ENCODE data around the gene ADAMTS2. TPM values are rescaled to one million over a fixed set of nuclear protein-coding genes. Genes with fewer than 3 reads are reported as not detected.

ADAMTS2 gene
- total and polyA plus RNA-seq, 2 donors (not counting 1 experiment from before 2014, with no cell fraction given), result 16.2 to 70.2 TPM

DNA sequence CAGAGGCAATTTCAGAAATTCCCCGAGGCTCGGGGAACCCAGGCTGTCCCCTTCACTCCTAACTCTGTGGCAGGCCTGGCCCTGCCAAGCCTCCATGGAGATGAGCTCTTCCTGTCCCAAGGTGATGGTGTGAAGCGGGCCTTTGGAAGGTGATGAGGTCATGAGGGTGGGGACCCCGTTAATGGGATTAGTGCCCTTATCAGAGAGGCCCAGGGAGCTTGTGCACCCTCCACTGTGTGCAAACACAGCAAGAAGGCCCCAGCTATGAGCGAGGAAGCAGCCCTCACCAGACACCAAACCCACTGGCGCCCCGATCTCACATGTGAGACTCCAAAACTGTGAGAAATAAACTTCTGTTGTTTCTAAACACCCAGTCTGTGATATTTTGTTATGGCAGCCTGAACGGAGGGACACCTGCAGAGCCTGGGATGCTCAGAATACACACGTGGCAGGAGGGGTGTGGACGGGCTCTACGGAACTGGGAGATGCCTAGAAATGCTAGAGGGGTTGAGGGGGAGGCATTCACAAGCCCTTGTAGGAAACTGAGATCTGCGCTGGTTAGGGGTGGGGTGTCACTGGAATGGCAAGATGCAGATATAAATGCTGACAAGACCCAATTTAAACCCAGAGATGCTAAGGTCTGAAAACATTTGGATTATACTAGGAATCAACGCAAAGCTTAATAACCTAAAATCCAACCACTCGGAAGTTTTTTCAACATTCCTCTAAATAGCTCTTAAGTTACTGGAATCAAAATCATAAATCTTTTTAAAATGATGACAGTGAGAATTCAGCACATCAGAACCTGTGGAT, 46.9 kb downstream of the ADAMTS2 start:
- peaks cover 11% of the 10 kb centered on the region for H3K4me1 ChIP-seq (ENCODE audit: control insufficient read depth, extremely low read depth, insufficient read depth, low read length)
- no peaks in the 10 kb centered on the region for H3K27me3 ChIP-seq (ENCODE audit: control insufficient read depth, insufficient read depth, low read length)
- no peak for TF ChIP-seq EZH2 (IDR thresholded peaks at IDR 0.05; ENCODE audit: low read length, missing control alignments)
- TF ChIP-seq, protein P1, sequence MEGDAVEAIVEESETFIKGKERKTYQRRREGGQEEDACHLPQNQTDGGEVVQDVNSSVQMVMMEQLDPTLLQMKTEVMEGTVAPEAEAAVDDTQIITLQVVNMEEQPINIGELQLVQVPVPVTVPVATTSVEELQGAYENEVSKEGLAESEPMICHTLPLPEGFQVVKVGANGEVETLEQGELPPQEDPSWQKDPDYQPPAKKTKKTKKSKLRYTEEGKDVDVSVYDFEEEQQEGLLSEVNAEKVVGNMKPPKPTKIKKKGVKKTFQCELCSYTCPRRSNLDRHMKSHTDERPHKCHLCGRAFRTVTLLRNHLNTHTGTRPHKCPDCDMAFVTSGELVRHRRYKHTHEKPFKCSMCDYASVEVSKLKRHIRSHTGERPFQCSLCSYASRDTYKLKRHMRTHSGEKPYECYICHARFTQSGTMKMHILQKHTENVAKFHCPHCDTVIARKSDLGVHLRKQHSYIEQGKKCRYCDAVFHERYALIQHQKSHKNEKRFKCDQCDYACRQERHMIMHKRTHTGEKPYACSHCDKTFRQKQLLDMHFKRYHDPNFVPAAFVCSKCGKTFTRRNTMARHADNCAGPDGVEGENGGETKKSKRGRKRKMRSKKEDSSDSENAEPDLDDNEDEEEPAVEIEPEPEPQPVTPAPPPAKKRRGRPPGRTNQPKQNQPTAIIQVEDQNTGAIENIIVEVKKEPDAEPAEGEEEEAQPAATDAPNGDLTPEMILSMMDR (conservative IDR thresholded peaks at IDR 0.05 in 1 of 2, IDR thresholded peaks at IDR 0.05 in 1 of 2; ENCODE audit: low read depth in 1 of 2, low read length in 2 of 2), result no peak
- H2AFZ ChIP-seq (ENCODE audit: low read length), result no peak overlapping the region
- H3K27ac ChIP-seq (ENCODE audit: insufficient read depth, low read length), result no peak overlapping the region
- H3K36me3 ChIP-seq (ENCODE audit: control insufficient read depth, insufficient read depth, low read length), result no peaks in the 10 kb centered on the region
- H4K20me1 ChIP-seq (ENCODE audit: control insufficient read depth, extremely low read depth, insufficient read depth, low read length), result no peaks in the 10 kb centered on the region
- H3K9ac ChIP-seq (ENCODE audit: insufficient read depth, low read length), result no peak overlapping the region
- no peak for DNase-seq (ENCODE audit: low read depth in 2 of 2)
- H3K79me2 ChIP-seq (ENCODE audit: control insufficient read depth, insufficient read depth, low read length), result peaks cover 46% of the 10 kb centered on the region
- no peak overlapping the region for H3K4me3 ChIP-seq (replicated peaks in 1 of 4; ENCODE audit: control extremely low read depth in 1 of 4, insufficient read depth in 1 of 4, low read depth in 3 of 4, low read length in 4 of 4)
- H3K9me3 ChIP-seq (ENCODE audit: control insufficient read depth, insufficient read depth, low read depth, low read length), result no peaks in the 10 kb centered on the region
- no peak overlapping the region for H3K4me2 ChIP-seq (ENCODE audit: extremely low read depth, insufficient read depth, low read length)

DNA sequence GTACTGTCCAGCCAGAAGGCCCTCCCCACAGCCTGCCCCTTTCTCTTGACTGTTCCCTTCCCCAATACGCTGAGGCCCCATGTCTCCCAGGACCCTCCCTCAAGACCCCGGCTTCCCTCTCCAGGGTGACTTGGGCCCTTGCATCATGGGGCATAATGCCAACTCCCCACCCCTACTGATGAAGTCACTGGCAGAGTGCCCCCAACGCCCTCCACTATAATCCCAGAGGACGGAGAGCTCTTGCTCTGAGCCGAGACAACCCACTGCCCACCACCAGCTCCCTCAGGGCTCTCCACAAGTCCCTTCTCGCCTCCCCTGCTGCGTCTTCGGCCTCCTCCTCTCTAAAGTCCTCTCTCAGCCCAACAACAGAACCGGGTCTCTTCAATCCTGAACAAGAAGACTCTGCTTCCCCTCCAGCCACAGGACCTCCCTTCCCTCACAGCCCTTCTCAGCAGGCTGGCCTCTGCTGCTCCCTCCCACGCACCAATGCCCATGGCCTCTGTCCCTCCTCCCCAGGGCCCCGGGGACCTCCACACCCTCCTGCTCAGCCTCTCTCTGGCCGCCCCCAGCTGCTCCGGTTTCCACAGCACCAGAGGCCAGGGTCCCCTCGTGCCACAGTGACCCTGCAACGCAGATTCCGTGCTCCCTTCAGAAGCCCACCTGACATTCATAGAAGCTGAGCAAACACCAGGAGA, 47.6 kb downstream of the ADAMTS2 start:
- peaks cover 6% of the 10 kb centered on the region for H3K4me1 ChIP-seq (ENCODE audit: control insufficient read depth, extremely low read depth, insufficient read depth, low read length)
- H3K27ac ChIP-seq (ENCODE audit: insufficient read depth, low read length), result no peak overlapping the region

DNA sequence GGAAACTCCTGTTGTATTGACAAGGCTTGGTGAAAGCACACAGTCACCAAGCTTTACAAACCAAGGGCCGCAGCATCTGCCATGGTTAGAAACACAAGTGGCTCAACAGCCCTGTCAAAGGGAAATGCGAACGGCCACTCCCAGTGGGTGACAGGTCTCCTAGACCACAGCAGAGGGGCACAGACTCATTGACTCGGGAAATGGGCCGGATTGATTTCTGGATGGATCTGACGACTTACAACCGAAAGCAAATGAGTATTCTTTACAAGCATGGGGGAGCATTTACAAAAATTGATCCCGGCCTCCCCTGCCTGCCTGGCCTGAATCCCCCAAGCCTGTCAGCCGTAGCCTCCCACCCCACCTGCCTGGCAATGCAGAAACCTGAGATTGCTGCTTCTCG, 48.2 kb downstream of the ADAMTS2 start:
- no peak overlapping the region for H3K27ac ChIP-seq (ENCODE audit: insufficient read depth, low read length)

More for the DNA sequence above, 47.6 kb downstream of the ADAMTS2 start:
- no peak for DNase-seq (ENCODE audit: low read depth in 2 of 2)
- Histone ChIP-seq H3K79me2 (ENCODE audit: control insufficient read depth, insufficient read depth, low read length) (peaks cover 42% of the 10 kb centered on the region), H3K4me2 (ENCODE audit: extremely low read depth, insufficient read depth, low read length) (no peak overlapping the region), H3K9me3 (ENCODE audit: control insufficient read depth, insufficient read depth, low read depth, low read length) (no peaks in the 10 kb centered on the region), H3K27me3 (ENCODE audit: control insufficient read depth, insufficient read depth, low read length) (no peaks in the 10 kb centered on the region), H3K4me3 (replicated peaks in 1 of 4; ENCODE audit: control extremely low read depth in 1 of 4, insufficient read depth in 1 of 4, low read depth in 3 of 4, low read length in 4 of 4) (no peak overlapping the region), H3K9ac (ENCODE audit: insufficient read depth, low read length) (peak overlapping the region; percentile 9), H3K36me3 (ENCODE audit: control insufficient read depth, insufficient read depth, low read length) (no peaks in the 10 kb centered on the region), H2AFZ (ENCODE audit: low read length) (no peak overlapping the region), H4K20me1 (ENCODE audit: control insufficient read depth, extremely low read depth, insufficient read depth, low read length) (no peaks in the 10 kb centered on the region)
- TF ChIP-seq, protein P1 (conservative IDR thresholded peaks at IDR 0.05 in 1 of 2, IDR thresholded peaks at IDR 0.05 in 1 of 2; ENCODE audit: low read depth in 1 of 2, low read length in 2 of 2), result no peak
- no peak for TF ChIP-seq EZH2 (IDR thresholded peaks at IDR 0.05; ENCODE audit: low read length, missing control alignments)

More for the DNA sequence above, 48.2 kb downstream of the ADAMTS2 start:
- H3K9ac ChIP-seq (ENCODE audit: insufficient read depth, low read length), result no peak overlapping the region
- no peaks in the 10 kb centered on the region for H3K27me3 ChIP-seq (ENCODE audit: control insufficient read depth, insufficient read depth, low read length)
- no peak for TF ChIP-seq EZH2 (IDR thresholded peaks at IDR 0.05; ENCODE audit: low read length, missing control alignments)
- TF ChIP-seq, protein P1 (conservative IDR thresholded peaks at IDR 0.05 in 1 of 2, IDR thresholded peaks at IDR 0.05 in 1 of 2; ENCODE audit: low read depth in 1 of 2, low read length in 2 of 2), result no peak
- no peaks in the 10 kb centered on the region for H3K36me3 ChIP-seq (ENCODE audit: control insufficient read depth, insufficient read depth, low read length)
- no peaks in the 10 kb centered on the region for H4K20me1 ChIP-seq (ENCODE audit: control insufficient read depth, extremely low read depth, insufficient read depth, low read length)
- H3K4me1 ChIP-seq (ENCODE audit: control insufficient read depth, extremely low read depth, insufficient read depth, low read length), result peaks cover 2% of the 10 kb centered on the region
- peaks cover 38% of the 10 kb centered on the region for H3K79me2 ChIP-seq (ENCODE audit: control insufficient read depth, insufficient read depth, low read length)
- H3K4me2 ChIP-seq (ENCODE audit: extremely low read depth, insufficient read depth, low read length), result no peak overlapping the region
- DNase-seq (ENCODE audit: low read depth in 2 of 2), result no peak
- H3K9me3 ChIP-seq (ENCODE audit: control insufficient read depth, insufficient read depth, low read depth, low read length), result no peaks in the 10 kb centered on the region
- no peak overlapping the region for H2AFZ ChIP-seq (ENCODE audit: low read length)
- H3K4me3 ChIP-seq (replicated peaks in 1 of 4; ENCODE audit: control extremely low read depth in 1 of 4, insufficient read depth in 1 of 4, low read depth in 3 of 4, low read length in 4 of 4), result no peak overlapping the region
